Measurements from ENCODE around the gene EDAR. TPM values are rescaled to one million over a fixed set of nuclear protein-coding genes. Genes with fewer than 3 reads are reported as not detected.

Gene EDAR
- total and polyA plus RNA-seq, 9 of the 15 experiments (the other 6 are each of a cell fraction or from before 2014, with no cell fraction given): 0.01 TPM; not detected in 8

- TF ChIP-seq PTRF (tag; IDR thresholded peaks at IDR 0.05): no peak
- TF ChIP-seq RNF2 (IDR thresholded peaks at IDR 0.05): no peak
- no peak for TF ChIP-seq POLR3A (IDR thresholded peaks at IDR 0.05; ENCODE audit: borderline replicate concordance, extremely low read depth, insufficient read depth, insufficient read length)
- no peak for TF ChIP-seq ATF3 (IDR thresholded peaks at IDR 0.05)
- TF ChIP-seq ATF3 (CRISPR knock-in tag; conservative IDR thresholded peaks at IDR 0.05): no peak
- TF ChIP-seq KDM2B (CRISPR knock-in tag; IDR thresholded peaks at IDR 0.05): no peak
- TF ChIP-seq ATF2 (CRISPR knock-in tag; IDR thresholded peaks at IDR 0.05): no peak
- no peak for TF ChIP-seq ZNF121 (CRISPR knock-in tag; conservative IDR thresholded peaks at IDR 0.05)
- no peak for TF ChIP-seq ZNF12 (CRISPR knock-in tag; IDR thresholded peaks at IDR 0.05)
- TF ChIP-seq ZC3H8 (IDR thresholded peaks at IDR 0.05): no peak
- TF ChIP-seq EP400 (IDR thresholded peaks at IDR 0.05): no peak
- no peak for TF ChIP-seq CBFA2T3 (IDR thresholded peaks at IDR 0.05)
- no peak for TF ChIP-seq PHB (CRISPR knock-in tag; IDR thresholded peaks at IDR 0.05)
- no peak for TF ChIP-seq ZNF431 (CRISPR knock-in tag; IDR thresholded peaks at IDR 0.05)
Observed at GRCh38 chr2:108905906-108906305, 83.1 kb downstream of the EDAR start (continued).

Measured in K562 (cell line).